ENCODE results near the gene PHF23.

GRCh38 chr17:7235693-7236665 is 3.3 kb downstream of the PHF23 start:
- TF ChIP-seq CTCF (IDR thresholded peaks at IDR 0.05; ENCODE audit: insufficient read depth, low read depth, low read length) (no peak), EZH2 (IDR thresholded peaks at IDR 0.05; ENCODE audit: insufficient read depth, low read length) (no peak)
